Measurements from ENCODE around the gene SRD5A1.

- TF ChIP-seq REST (IDR thresholded peaks at IDR 0.05; ENCODE audit: unreplicated experiment), result no peak
- TF ChIP-seq CTCF (conservative IDR thresholded peaks at IDR 0.05; ENCODE audit: low read depth in 2 of 2), result no peak
- no peak for TF ChIP-seq NANOG (IDR thresholded peaks at IDR 0.05; ENCODE audit: borderline replicate concordance)
Observed at GRCh38 chr5:6649681-6650080, 16.4 kb downstream of the SRD5A1 start.
